ENCODE data around the gene TRAPPC2L. TPM values are rescaled to one million over a fixed set of nuclear protein-coding genes. Genes with fewer than 3 reads are reported as not detected.

Gene TRAPPC2L
- total RNA-seq, 5 donors from 2014 or later (not counting 1 experiment from before 2014, with no cell fraction given), result 45.6 to 61.1 (median 57.5) TPM

- H3K36me3 ChIP-seq (ENCODE audit: control insufficient read depth in 2 of 2, extremely low read depth in 1 of 2, insufficient read depth in 1 of 2, low read length in 1 of 2), result peaks cover 0 to 25% of the 10 kb centered on the region in 2 donors
Measured at GRCh38 chr16:88841521-88842307, 15.2 kb upstream of the TRAPPC2L start.

GRCh38 chr16:88842308-88842756 lies 14.6 kb upstream of the TRAPPC2L start:
- H3K4me1 Mint-ChIP-seq, result no peaks in the 10 kb centered on the region
- peaks cover 7% of the 10 kb centered on the region for H3K36me3 Mint-ChIP-seq
- H3K27ac ChIP-seq (ENCODE audit: low read length), result no peak overlapping the region
- no peaks in the 10 kb centered on the region for H3K9me3 Mint-ChIP-seq
- H3K4me3 Mint-ChIP-seq, result no peak overlapping the region
- H3K36me3 ChIP-seq (ENCODE audit: control insufficient read depth in 2 of 2, extremely low read depth in 1 of 2, insufficient read depth in 1 of 2, low read length in 1 of 2), result peaks cover 0 to 25% of the 10 kb centered on the region in 2 donors
- no peak overlapping the region for H3K4me3 ChIP-seq (ENCODE audit: control insufficient read depth in 1 of 2, extremely low read depth in 1 of 2, low read length in 1 of 2)
- WGBS (ENCODE audit: insufficient coverage), result 100% methylated on average over 4 of the region's 15 CpGs
- no peaks in the 10 kb centered on the region for H3K27me3 Mint-ChIP-seq
- H3K27me3 ChIP-seq (replicated peaks in 1 of 2; ENCODE audit: control insufficient read depth in 2 of 2, extremely low read depth in 1 of 2, insufficient read depth in 2 of 2, low read length in 1 of 2), result no peaks in the 10 kb centered on the region
- no peak for DNase-seq
- ATAC-seq (replicated peaks in 1 of 4), result no peak
- no peaks in the 10 kb centered on the region for H3K9me3 ChIP-seq
- ChIA-PET CTCF (no interaction called here), POLR2A (no interaction called here)
- no peaks in the 10 kb centered on the region for H3K4me1 ChIP-seq (ENCODE audit: control insufficient read depth in 1 of 2, extremely low read depth in 1 of 2, insufficient read depth in 2 of 2, low read length in 2 of 2)
- H3K27ac Mint-ChIP-seq, result no peak overlapping the region

More at GRCh38 chr16:88841521-88842307, 15.2 kb upstream of the TRAPPC2L start:
- DNase-seq, result no peak
- ChIA-PET CTCF (no interaction called here), POLR2A (no interaction called here)
- Mint-ChIP-seq H3K36me3 (peaks cover 7% of the 10 kb centered on the region), H3K27me3 (no peaks in the 10 kb centered on the region), H3K4me3 (no peak overlapping the region), H3K4me1 (no peaks in the 10 kb centered on the region), H3K9me3 (no peaks in the 10 kb centered on the region), H3K27ac (no peak overlapping the region)
- Histone ChIP-seq H3K27me3 (replicated peaks in 1 of 2; ENCODE audit: control insufficient read depth in 2 of 2, extremely low read depth in 1 of 2, insufficient read depth in 2 of 2, low read length in 1 of 2) (no peaks in the 10 kb centered on the region), H3K4me1 (ENCODE audit: control insufficient read depth in 1 of 2, extremely low read depth in 1 of 2, insufficient read depth in 2 of 2, low read length in 2 of 2) (no peaks in the 10 kb centered on the region), H3K4me3 (ENCODE audit: control insufficient read depth in 1 of 2, extremely low read depth in 1 of 2, low read length in 1 of 2) (no peak overlapping the region), H3K27ac (ENCODE audit: low read length) (no peak overlapping the region), H3K9me3 (no peaks in the 10 kb centered on the region)
- 74% methylated on average over 25 of the region's 40 CpGs for WGBS (ENCODE audit: insufficient coverage)
- ATAC-seq (replicated peaks in 1 of 4), result no peak

GRCh38 chr16:88842806-88843205 lies 14.1 kb upstream of the TRAPPC2L start:
- no peak for DNase-seq
- Histone ChIP-seq H3K4me1 (ENCODE audit: control insufficient read depth in 1 of 2, extremely low read depth in 1 of 2, insufficient read depth in 2 of 2, low read length in 2 of 2) (no peaks in the 10 kb centered on the region), H3K36me3 (ENCODE audit: control insufficient read depth in 2 of 2, extremely low read depth in 1 of 2, insufficient read depth in 1 of 2, low read length in 1 of 2) (peaks cover 0 to 25% of the 10 kb centered on the region in 2 donors), H3K4me3 (ENCODE audit: control insufficient read depth in 1 of 2, extremely low read depth in 1 of 2, low read length in 1 of 2) (no peak overlapping the region), H3K27me3 (replicated peaks in 1 of 2; ENCODE audit: control insufficient read depth in 2 of 2, extremely low read depth in 1 of 2, insufficient read depth in 2 of 2, low read length in 1 of 2) (no peaks in the 10 kb centered on the region), H3K27ac (ENCODE audit: low read length) (no peak overlapping the region), H3K9me3 (no peaks in the 10 kb centered on the region)
- WGBS (ENCODE audit: insufficient coverage), result 95% methylated on average over 25 of the region's 25 CpGs
- Mint-ChIP-seq H3K36me3 (peaks cover 7% of the 10 kb centered on the region), H3K4me1 (no peaks in the 10 kb centered on the region), H3K4me3 (no peak overlapping the region), H3K9me3 (no peaks in the 10 kb centered on the region), H3K27ac (no peak overlapping the region), H3K27me3 (no peaks in the 10 kb centered on the region)
- CTCF ChIA-PET, result no interaction called here
- POLR2A ChIA-PET, result no interaction called here
- no peak for ATAC-seq (replicated peaks in 1 of 4)

GRCh38 chr16:88843256-88843655 lies 13.7 kb upstream of the TRAPPC2L start:
- H3K27ac Mint-ChIP-seq, result no peak overlapping the region
- Histone ChIP-seq H3K27ac (ENCODE audit: low read length) (no peak overlapping the region), H3K4me3 (ENCODE audit: control insufficient read depth in 1 of 2, extremely low read depth in 1 of 2, low read length in 1 of 2) (no peak overlapping the region), H3K4me1 (ENCODE audit: control insufficient read depth in 1 of 2, extremely low read depth in 1 of 2, insufficient read depth in 2 of 2, low read length in 2 of 2) (no peaks in the 10 kb centered on the region), H3K36me3 (ENCODE audit: control insufficient read depth in 2 of 2, extremely low read depth in 1 of 2, insufficient read depth in 1 of 2, low read length in 1 of 2) (peaks cover 0 to 27% of the 10 kb centered on the region in 2 donors), H3K27me3 (replicated peaks in 1 of 2; ENCODE audit: control insufficient read depth in 2 of 2, extremely low read depth in 1 of 2, insufficient read depth in 2 of 2, low read length in 1 of 2) (no peaks in the 10 kb centered on the region), H3K9me3 (no peaks in the 10 kb centered on the region)
- no peaks in the 10 kb centered on the region for H3K4me1 Mint-ChIP-seq
- WGBS (ENCODE audit: insufficient coverage), result 92% methylated on average over 18 of the region's 20 CpGs
- no peak for DNase-seq
- no peak for ATAC-seq (replicated peaks in 1 of 4)
- no peaks in the 10 kb centered on the region for H3K9me3 Mint-ChIP-seq
- H3K36me3 Mint-ChIP-seq, result peaks cover 7% of the 10 kb centered on the region
- POLR2A ChIA-PET, result no interaction called here
- CTCF ChIA-PET, result no interaction called here
- H3K4me3 Mint-ChIP-seq, result no peak overlapping the region
- H3K27me3 Mint-ChIP-seq, result no peaks in the 10 kb centered on the region

- H3K4me3 Mint-ChIP-seq, result no peak overlapping the region
Measured at GRCh38 chr16:88844419-88845036, 12.4 kb upstream of the TRAPPC2L start.

GRCh38 chr16:88846088-88846487 lies 10.8 kb upstream of the TRAPPC2L start:
- no peak overlapping the region for H3K27ac ChIP-seq (ENCODE audit: low read length)

More at GRCh38 chr16:88844419-88845036, 12.4 kb upstream of the TRAPPC2L start:
- H3K9me3 ChIP-seq, result no peaks in the 10 kb centered on the region
- ChIA-PET POLR2A (no interaction called here), CTCF (interaction anchor here in 1 of 2 donors (1.5 kb wide), 1 partner anchor 13 kb away, joined by 4 read pairs; no protein-coding TSS in a partner anchor)
- no peak overlapping the region for H3K27ac ChIP-seq (ENCODE audit: low read length)
- peaks cover 7% of the 10 kb centered on the region for H3K36me3 Mint-ChIP-seq
- 86% methylated on average over 6 of the region's 11 CpGs for WGBS (ENCODE audit: insufficient coverage)
- no peaks in the 10 kb centered on the region for H3K4me1 ChIP-seq (ENCODE audit: control insufficient read depth in 1 of 2, extremely low read depth in 1 of 2, insufficient read depth in 2 of 2, low read length in 2 of 2)
- H3K36me3 ChIP-seq (ENCODE audit: control insufficient read depth in 2 of 2, extremely low read depth in 1 of 2, insufficient read depth in 1 of 2, low read length in 1 of 2), result peaks cover 0 to 17% of the 10 kb centered on the region in 2 donors
- DNase-seq (no peak), ATAC-seq (replicated peaks in 1 of 4) (no peak)
- H3K9me3 Mint-ChIP-seq, result no peaks in the 10 kb centered on the region
- no peak overlapping the region for H3K4me3 ChIP-seq (ENCODE audit: control insufficient read depth in 1 of 2, extremely low read depth in 1 of 2, low read length in 1 of 2)
- H3K4me1 Mint-ChIP-seq, result no peaks in the 10 kb centered on the region
- no peaks in the 10 kb centered on the region for H3K27me3 ChIP-seq (replicated peaks in 1 of 2; ENCODE audit: control insufficient read depth in 2 of 2, extremely low read depth in 1 of 2, insufficient read depth in 2 of 2, low read length in 1 of 2)
- no peaks in the 10 kb centered on the region for H3K27me3 Mint-ChIP-seq
- H3K27ac Mint-ChIP-seq, result no peak overlapping the region

More at GRCh38 chr16:88846088-88846487, 10.8 kb upstream of the TRAPPC2L start:
- H3K27me3 ChIP-seq (replicated peaks in 1 of 2; ENCODE audit: control insufficient read depth in 2 of 2, extremely low read depth in 1 of 2, insufficient read depth in 2 of 2, low read length in 1 of 2), result no peaks in the 10 kb centered on the region
- H3K9me3 ChIP-seq, result no peaks in the 10 kb centered on the region
- ChIA-PET POLR2A (no interaction called here), CTCF (interaction anchor here in 1 of 2 donors (0.7 kb wide), 2 partner anchors 513 to 537 kb away, joined by 3 to 5 read pairs; no protein-coding TSS in a partner anchor)
- 95% methylated on average over 9 of the region's 9 CpGs for WGBS (ENCODE audit: insufficient coverage)
- H3K36me3 ChIP-seq (ENCODE audit: control insufficient read depth in 2 of 2, extremely low read depth in 1 of 2, insufficient read depth in 1 of 2, low read length in 1 of 2), result peaks cover 0 to 4% of the 10 kb centered on the region in 2 donors
- DNase-seq, result no peak
- Mint-ChIP-seq H3K27ac (no peak overlapping the region), H3K9me3 (no peaks in the 10 kb centered on the region), H3K27me3 (no peaks in the 10 kb centered on the region), H3K36me3 (peaks cover 3% of the 10 kb centered on the region), H3K4me1 (no peaks in the 10 kb centered on the region), H3K4me3 (no peak overlapping the region)
- ATAC-seq (replicated peaks in 1 of 4), result no peak
- no peaks in the 10 kb centered on the region for H3K4me1 ChIP-seq (ENCODE audit: control insufficient read depth in 1 of 2, extremely low read depth in 1 of 2, insufficient read depth in 2 of 2, low read length in 2 of 2)
- H3K4me3 ChIP-seq (ENCODE audit: control insufficient read depth in 1 of 2, extremely low read depth in 1 of 2, low read length in 1 of 2), result no peak overlapping the region

Measured in T-cell (primary cell).